Tibial artery (tissue), 4 donors: ENCODE measurements around the gene SCAF11.

Experiments
- DNase-seq, 2 donors: peaks; one replicate each; pipeline ENCODE4 v3.0.0-alpha.2; 2019
- H3K27ac ChIP-seq, 2 donors: fragments of 200-600 bp; sonication (generic) in 1 of 2; 1 replicate in 1 of 2; 2 replicates in 1 of 2; pipeline ENCODE4 v1.5.1; 2018 to 2019; ENCODE audit warnings: mild to moderate bottlenecking in 1 of 2
- H3K27me3 ChIP-seq, 2 donors: fragments of 200-600 bp; sonication (generic) in 1 of 2; one replicate each; pipeline versions ENCODE4 v1.5.1 to v1.6.0; 2016 to 2019
- H3K36me3 ChIP-seq, 3 donors: fragments of 200-600 bp; sonication (generic) in 2 of 3; one replicate each; pipeline ENCODE4 v1.5.1; 2016 to 2019; ENCODE audit warnings: mild to moderate bottlenecking in 2 of 3
- H3K4me1 ChIP-seq, 4 donors: fragments of 200-600 bp; sonication (generic) in 2 of 4; 1 replicate in 3 of 4; 2 replicates in 1 of 4; pipeline ENCODE4 v1.5.1; 2016 to 2019
- H3K4me3 ChIP-seq, 2 donors: fragments of 200-600 bp; sonication (generic) in 1 of 2; 1 replicate in 1 of 2; 2 replicates in 1 of 2; pipeline ENCODE4 v1.5.1; 2018 to 2019; ENCODE audit warnings: mild to moderate bottlenecking in 2 of 2
- H3K9me3 ChIP-seq, 3 donors: fragments of 200-600 bp; sonication (generic) in 1 of 3; one replicate each; pipeline ENCODE4 v1.5.1; 2016 to 2019
- intact Hi-C: fragments of 100-400 bp; cut with DNase I; formaldehyde crosslinking; loops from one replicate; pipeline ENCODE4 v1.15.0; 2023; ENCODE audit warnings: low total_unique reads
- TF ChIP-seq, protein P1 (sequence below), 2 experiments: fragments of 200-600 bp in 1 of 2; fragments of 450-650 bp in 1 of 2; IDR thresholded peaks; one replicate each; pipeline ENCODE4 v1.5.1; 2017 to 2019; ENCODE audit warnings: antibody characterized with exemption in 2 of 2, mild to moderate bottlenecking in 1 of 2, moderate library complexity in 1 of 2

Gene SCAF11

GRCh38 chr12:45912774-45913173 is 77.6 kb downstream of the SCAF11 start:
- intact Hi-C loops, result no loop called here

DNA sequence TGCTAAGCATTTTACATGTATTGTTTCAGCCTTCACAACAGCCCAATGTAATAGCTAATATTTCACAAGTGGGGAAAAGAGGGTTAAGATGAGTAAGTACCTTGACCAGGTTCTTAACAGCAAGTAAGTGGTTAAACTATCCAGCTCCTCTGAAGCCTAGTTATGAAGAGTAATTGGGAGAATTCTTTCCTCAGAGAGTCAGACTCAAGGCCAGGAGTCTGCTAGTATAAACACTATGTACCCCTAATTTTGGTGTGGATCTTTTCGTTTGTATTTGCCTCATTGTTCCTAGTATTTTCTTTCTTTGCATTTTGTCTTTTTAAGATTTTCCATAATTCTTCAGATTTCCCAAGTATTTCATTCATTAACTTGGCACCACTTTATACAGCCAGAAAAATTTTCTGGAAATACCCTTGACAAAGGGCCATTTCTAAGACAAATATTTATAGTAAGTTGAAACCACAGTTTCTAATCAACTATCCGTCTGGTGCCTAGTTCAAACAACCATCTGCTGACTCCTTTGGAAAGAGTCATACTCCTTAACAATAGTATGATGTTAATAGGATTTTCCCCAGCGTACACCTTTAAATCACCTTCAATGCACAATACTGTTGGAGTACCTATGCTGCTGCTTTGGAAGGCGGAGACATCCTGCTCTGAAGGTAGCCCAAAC is 81.2 kb downstream of the SCAF11 start:
- Histone ChIP-seq H3K9me3 (no peaks in the 10 kb centered on the region), H3K4me1 (no peaks in the 10 kb centered on the region), H3K36me3 (peaks cover 7 to 29% (median 7%) of the 10 kb centered on the region in 3 donors), H3K27ac (no peak overlapping the region), H3K4me3 (no peak overlapping the region), H3K27me3 (no peaks in the 10 kb centered on the region)
- intact Hi-C loops, result no loop called here
- TF ChIP-seq, protein P1, sequence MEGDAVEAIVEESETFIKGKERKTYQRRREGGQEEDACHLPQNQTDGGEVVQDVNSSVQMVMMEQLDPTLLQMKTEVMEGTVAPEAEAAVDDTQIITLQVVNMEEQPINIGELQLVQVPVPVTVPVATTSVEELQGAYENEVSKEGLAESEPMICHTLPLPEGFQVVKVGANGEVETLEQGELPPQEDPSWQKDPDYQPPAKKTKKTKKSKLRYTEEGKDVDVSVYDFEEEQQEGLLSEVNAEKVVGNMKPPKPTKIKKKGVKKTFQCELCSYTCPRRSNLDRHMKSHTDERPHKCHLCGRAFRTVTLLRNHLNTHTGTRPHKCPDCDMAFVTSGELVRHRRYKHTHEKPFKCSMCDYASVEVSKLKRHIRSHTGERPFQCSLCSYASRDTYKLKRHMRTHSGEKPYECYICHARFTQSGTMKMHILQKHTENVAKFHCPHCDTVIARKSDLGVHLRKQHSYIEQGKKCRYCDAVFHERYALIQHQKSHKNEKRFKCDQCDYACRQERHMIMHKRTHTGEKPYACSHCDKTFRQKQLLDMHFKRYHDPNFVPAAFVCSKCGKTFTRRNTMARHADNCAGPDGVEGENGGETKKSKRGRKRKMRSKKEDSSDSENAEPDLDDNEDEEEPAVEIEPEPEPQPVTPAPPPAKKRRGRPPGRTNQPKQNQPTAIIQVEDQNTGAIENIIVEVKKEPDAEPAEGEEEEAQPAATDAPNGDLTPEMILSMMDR (IDR thresholded peaks at IDR 0.05), result no peak
- DNase-seq, result no peak

More at GRCh38 chr12:45912774-45913173, 77.6 kb downstream of the SCAF11 start:
- H3K27me3 ChIP-seq, result no peaks in the 10 kb centered on the region
- no peak overlapping the region for H3K27ac ChIP-seq
- H3K4me1 ChIP-seq, result no peaks in the 10 kb centered on the region
- H3K9me3 ChIP-seq, result no peaks in the 10 kb centered on the region
- DNase-seq, result no peak
- no peak overlapping the region for H3K4me3 ChIP-seq
- TF ChIP-seq, protein P1 (IDR thresholded peaks at IDR 0.05), result no peak
- H3K36me3 ChIP-seq, result peaks cover 0 to 18% (median 7%) of the 10 kb centered on the region in 3 donors

DNA sequence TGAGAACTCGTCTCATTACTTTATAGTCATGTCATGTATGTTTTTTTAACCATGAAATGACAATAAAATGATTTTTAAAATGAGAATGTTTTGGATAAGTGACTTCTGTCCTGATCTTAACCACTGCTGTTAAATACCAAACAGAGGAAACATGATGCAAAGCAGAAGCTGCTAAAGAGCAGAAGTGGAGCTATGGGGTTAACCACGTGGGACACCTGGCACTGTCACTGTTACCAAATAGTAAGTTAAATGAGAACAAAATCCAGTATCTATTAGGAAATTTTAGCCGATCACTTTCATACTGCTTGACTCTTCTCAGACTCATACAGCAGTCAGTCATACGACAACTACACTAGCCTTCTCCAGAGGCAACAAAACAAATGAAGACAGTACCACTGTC is 82.4 kb downstream of the SCAF11 start:
- Histone ChIP-seq H3K27me3 (no peaks in the 10 kb centered on the region), H3K4me3 (no peak overlapping the region), H3K4me1 (no peaks in the 10 kb centered on the region), H3K9me3 (no peaks in the 10 kb centered on the region), H3K27ac (no peak overlapping the region), H3K36me3 (peaks cover 7 to 33% (median 7%) of the 10 kb centered on the region in 3 donors)
- TF ChIP-seq, protein P1 (IDR thresholded peaks at IDR 0.05), result no peak
- DNase-seq, result no peak
- intact Hi-C loops, result no loop called here

- Histone ChIP-seq H3K4me3 (no peak overlapping the region), H3K4me1 (no peaks in the 10 kb centered on the region), H3K27me3 (no peaks in the 10 kb centered on the region), H3K36me3 (peaks cover 25 to 58% (median 36%) of the 10 kb centered on the region in 3 donors), H3K9me3 (no peaks in the 10 kb centered on the region), H3K27ac (no peak overlapping the region)
- DNase-seq, result no peak
- intact Hi-C loops, result no loop called here
- TF ChIP-seq, protein P1 (IDR thresholded peaks at IDR 0.05), result no peak
Measured at GRCh38 chr12:45898094-45898493, 92.3 kb downstream of the SCAF11 start.

DNA sequence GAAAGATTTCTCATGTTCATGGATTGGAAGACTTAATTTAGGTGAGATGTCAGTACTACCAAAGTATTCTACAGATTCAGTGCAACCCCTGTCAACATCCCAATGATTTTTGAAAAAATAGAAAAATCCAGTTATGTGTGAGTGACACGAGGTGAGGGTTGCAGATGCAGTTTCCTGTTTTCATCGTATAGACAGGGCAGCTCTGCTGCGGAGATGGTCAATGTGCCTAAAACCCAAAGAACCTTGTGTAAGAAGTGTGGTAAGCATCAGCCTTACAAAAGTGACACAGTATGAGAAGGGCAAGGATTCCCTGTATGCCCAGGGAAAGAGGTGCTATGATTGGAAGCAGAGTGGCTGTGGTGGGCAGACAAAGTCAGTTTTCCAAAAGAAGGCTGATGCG is 94.4 kb downstream of the SCAF11 start:
- Histone ChIP-seq H3K4me1 (no peaks in the 10 kb centered on the region), H3K27ac (no peak overlapping the region), H3K27me3 (no peaks in the 10 kb centered on the region), H3K9me3 (no peaks in the 10 kb centered on the region), H3K36me3 (peaks cover 38 to 69% (median 51%) of the 10 kb centered on the region in 3 donors), H3K4me3 (no peak overlapping the region)
- TF ChIP-seq, protein P1 (IDR thresholded peaks at IDR 0.05), result no peak
- no peak for DNase-seq
- intact Hi-C loops, result no loop called here
